SK-N-SH (cell line): ENCODE results near the gene ATXN2. TPM values are rescaled to one million over a fixed set of nuclear protein-coding genes. Genes with fewer than 3 reads are reported as not detected.

Experiments used
- CTCF ChIA-PET: fragments of 300-600, 350-600 bp; formaldehyde crosslinking; extraction: SDS; loops from one replicate; lab custom pipeline; 2021; lab: Yijun Ruan, JAX
- POLR2A ChIA-PET: fragments of 350-600 bp; sonication (Branson Sonifier 250); formaldehyde crosslinking; extraction: SDS; loops from one replicate; lab custom pipeline; 2020; ENCODE audit warnings: antibody characterized with exemption, inconsistent platforms; lab: Yijun Ruan, JAX
- DNase-seq: peaks from one replicate; pipeline ENCODE4 v3.0.0; 2012
- H2AFZ ChIP-seq: fragments of 200-600 bp; sonication (generic); 2 replicates; pipeline ENCODE4 v1.8.1; 2016; ENCODE audit warnings: antibody characterized with exemption, mild to moderate bottlenecking, low read depth
- H3F3A ChIP-seq: fragments of 200-600 bp; sonication (generic); replicated peaks from 2 replicates; pipeline ENCODE3; 2016; ENCODE audit warnings: antibody characterized with exemption, mild to moderate bottlenecking; ENCODE audit not compliant: insufficient read depth
- H3K27ac ChIP-seq, 2 experiments: fragments of 200-500 bp in 1 of 2; fragments of 200-600 bp in 1 of 2; sonication (Bioruptor generic) in 1 of 2; sonication (generic), shearing (Covaris generic) in 1 of 2; 2 replicates each; pipeline versions ENCODE4 v1.5.1 to v1.6.1; 2014 to 2016; ENCODE audit warnings: low read depth in 2 of 2, inconsistent platforms in 1 of 2, low read length in 1 of 2, mild to moderate bottlenecking in 1 of 2, mixed read lengths in 1 of 2
- H3K27me3 ChIP-seq: fragments of 200-600 bp; sonication (generic), shearing (Covaris generic); 2 replicates; pipeline ENCODE4 v1.6.1; 2016; ENCODE audit warnings: mixed run types; ENCODE audit not compliant: insufficient read depth
- H3K36me3 ChIP-seq, 2 experiments: fragments of 200-500 bp in 1 of 2; fragments of 200-600 bp in 1 of 2; sonication (Bioruptor generic) in 1 of 2; sonication (generic) in 1 of 2; replicated peaks in 1 of 2; 2 replicates each; pipeline versions ENCODE3 to v1.5.1; 2014 to 2016; ENCODE audit warnings: low read length in 1 of 2, mild to moderate bottlenecking in 1 of 2; ENCODE audit not compliant: insufficient read depth in 2 of 2, control insufficient read depth in 1 of 2
- H3K4me1 ChIP-seq, 2 experiments: fragments of 200-500 bp in 1 of 2; fragments of 200-600 bp in 1 of 2; sonication (Bioruptor generic) in 1 of 2; sonication (generic), shearing (Covaris generic) in 1 of 2; 2 replicates each; pipeline versions ENCODE4 v1.5.1 to v1.6.1; 2014 to 2016; ENCODE audit warnings: low read depth in 1 of 2, low read length in 1 of 2, mixed run types in 1 of 2; ENCODE audit not compliant: insufficient read depth in 2 of 2, control insufficient read depth in 1 of 2
- H3K4me2 ChIP-seq: fragments of 200-600 bp; sonication (generic), shearing (Covaris generic); 2 replicates; pipeline ENCODE4 v1.6.1; 2017; ENCODE audit warnings: mixed run types
- H3K4me3 ChIP-seq, 2 experiments: fragments of 200-500 bp in 1 of 2; fragments of 200-600 bp in 1 of 2; sonication (Bioruptor generic) in 1 of 2; sonication (generic), shearing (Covaris generic) in 1 of 2; 2 replicates each; pipeline versions ENCODE4 v1.5.1 to v1.8.1; 2014 to 2016; ENCODE audit warnings: low read depth in 2 of 2, inconsistent platforms in 1 of 2, low read length in 1 of 2, mild to moderate bottlenecking in 1 of 2, mixed read lengths in 1 of 2, moderate library complexity in 1 of 2
- H3K79me2 ChIP-seq: fragments of 200-600 bp; sonication (generic); 2 replicates; pipeline ENCODE4 v1.8.1; 2017; ENCODE audit warnings: mild to moderate bottlenecking; ENCODE audit not compliant: insufficient read depth
- H3K9ac ChIP-seq: fragments of 200-600 bp; sonication (generic); 2 replicates; pipeline ENCODE4 v1.6.1; 2017; ENCODE audit warnings: mixed run types
- H3K9me2 ChIP-seq: fragments of 200-600 bp; sonication (generic); 2 replicates; pipeline ENCODE4 v1.6.1; 2017; ENCODE audit warnings: mixed run types
- H3K9me3 ChIP-seq: fragments of 200-600 bp; sonication (generic); 2 replicates; pipeline ENCODE4 v1.6.1; 2017; ENCODE audit warnings: mixed run types, mild to moderate bottlenecking, moderate library complexity
- H4K20me1 ChIP-seq: fragments of 200-600 bp; sonication (generic); 2 replicates; pipeline ENCODE4 v1.6.1; 2017; ENCODE audit warnings: mild to moderate bottlenecking, mixed run types; ENCODE audit not compliant: insufficient read depth
- CHD2 ChIP-seq: fragments of 150-350 bp; IDR thresholded peaks from 2 replicates; pipeline ENCODE4 v1.6.1; 2018; ENCODE audit warnings: low read length; ENCODE audit not compliant: partially characterized antibody
- ELF1 ChIP-seq: IDR thresholded peaks from 2 replicates; pipeline ENCODE4 v1.4.0; 2012
- EP300 ChIP-seq, 2 experiments: IDR thresholded peaks; 2 replicates each; pipeline versions ENCODE4 v1.4.0 to v1.6.1; 2012; ENCODE audit warnings: borderline replicate concordance in 1 of 2, low read depth in 1 of 2, low read length in 1 of 2
- EZH2phosphoT487 ChIP-seq: fragments of 200-600 bp; sonication (generic); IDR thresholded peaks from 2 replicates; pipeline ENCODE4 v1.6.1; 2017; ENCODE audit warnings: low read depth, mixed run types, mild to moderate bottlenecking, antibody characterized with exemption, moderate library complexity, borderline replicate concordance
- FOSL2 ChIP-seq: IDR thresholded peaks from 2 replicates; pipeline ENCODE4 v1.4.0; 2012; ENCODE audit warnings: low read depth, mild to moderate bottlenecking, moderate library complexity, borderline replicate concordance
- FOXM1 ChIP-seq: IDR thresholded peaks from 2 replicates; pipeline ENCODE4 v1.4.0; 2012; ENCODE audit warnings: low read depth, mild to moderate bottlenecking
- JUND ChIP-seq: IDR thresholded peaks from 2 replicates; pipeline ENCODE4 v1.4.0; 2012
- MEF2A ChIP-seq: IDR thresholded peaks from 2 replicates; pipeline ENCODE4 v1.4.0; 2012; ENCODE audit warnings: low read depth, borderline replicate concordance
- MXI1 ChIP-seq: IDR thresholded peaks from 2 replicates; pipeline ENCODE4 v1.6.1; 2012; ENCODE audit warnings: mild to moderate bottlenecking, low read depth, low read length, improper control_type of control experiment
- NRF1 ChIP-seq: IDR thresholded peaks from 2 replicates; pipeline ENCODE4 v1.6.1; 2012; ENCODE audit warnings: low read depth, mild to moderate bottlenecking, low read length
- POLR2AphosphoS5 ChIP-seq: IDR thresholded peaks from 2 replicates; pipeline ENCODE4 v1.6.1; 2012; ENCODE audit warnings: low read depth, low read length
- RAD21 ChIP-seq: IDR thresholded peaks from 2 replicates; pipeline ENCODE4 v1.6.1; 2012; ENCODE audit warnings: mild to moderate bottlenecking, low read length
- RCOR1 ChIP-seq: fragments of 150-350 bp; IDR thresholded peaks from 2 replicates; pipeline ENCODE4 v1.6.1; 2017; ENCODE audit warnings: antibody characterized with exemption, low read length
- RFX5 ChIP-seq: IDR thresholded peaks from 2 replicates; pipeline ENCODE4 v1.6.1; 2012; ENCODE audit warnings: mild to moderate bottlenecking, improper control_type of control experiment, low read length
- SMC3 ChIP-seq: IDR thresholded peaks from 2 replicates; pipeline ENCODE4 v1.6.1; 2012; ENCODE audit warnings: low read depth, low read length, improper control_type of control experiment
- TAF1 ChIP-seq: IDR thresholded peaks from 2 replicates; pipeline ENCODE4 v1.6.1; 2012; ENCODE audit warnings: low read depth, mild to moderate bottlenecking, low read length, moderate library complexity, borderline replicate concordance
- TEAD4 ChIP-seq: IDR thresholded peaks from 2 replicates; pipeline ENCODE4 v1.4.0; 2012; ENCODE audit warnings: mild to moderate bottlenecking, borderline replicate concordance; ENCODE audit not compliant: insufficient read depth
- WGBS: methylation state at CpG from one replicate; pipeline ENCODE4 v1.1.6; 2017; ENCODE audit warnings: low lambda C conversion rate; 5-methylcytosine and 5-hydroxymethylcytosine counted together
- polyA plus RNA-seq, 3 experiments: library from polyadenylated mRNA; depleted of rRNA; stranded (reverse); fragments of >200 nt; gene quantifications; 2 replicates each; pipeline ENCODE4 v1.2.3, GENCODE V29; 2012
- TF ChIP-seq, protein P1 (sequence below): IDR thresholded peaks from 2 replicates; pipeline ENCODE4 v1.4.0; 2012; ENCODE audit warnings: low read depth, borderline replicate concordance
- TF ChIP-seq, protein P2 (sequence below): IDR thresholded peaks from 2 replicates; pipeline ENCODE4; 2012
- TF ChIP-seq, protein P3 (sequence below): IDR thresholded peaks from 2 replicates; pipeline ENCODE4 v1.4.0; 2012; ENCODE audit warnings: low read depth
- TF ChIP-seq, protein P4 (sequence below): IDR thresholded peaks from 2 replicates; pipeline ENCODE4 v1.4.0; 2012; ENCODE audit warnings: low read depth, borderline replicate concordance

ATXN2 gene
- polyA plus RNA-seq, 1 of the 3 experiments (the other 2 are of a cell fraction) = 35.7 TPM

DNA sequence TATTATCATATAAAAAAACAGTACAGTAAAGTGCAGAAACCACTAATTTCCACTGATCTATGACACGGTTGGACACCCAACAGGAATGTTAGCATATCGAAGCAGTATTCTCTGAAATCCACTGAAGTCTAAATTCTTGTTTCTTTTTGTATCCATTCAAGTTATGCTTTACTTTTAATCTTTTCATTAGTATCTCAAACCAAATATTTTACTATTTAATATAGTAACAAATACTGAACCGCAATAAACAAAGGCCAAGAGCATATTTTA is 41.1 kb downstream of the ATXN2 start:
- no peak for DNase-seq
- 62% methylated on average over 3 of the region's 3 CpGs for WGBS
- H3K4me1 ChIP-seq = peaks cover 0 to 27% of the 10 kb centered on the region in 2 experiments; a peak in 2 of 4 replicates

DNA sequence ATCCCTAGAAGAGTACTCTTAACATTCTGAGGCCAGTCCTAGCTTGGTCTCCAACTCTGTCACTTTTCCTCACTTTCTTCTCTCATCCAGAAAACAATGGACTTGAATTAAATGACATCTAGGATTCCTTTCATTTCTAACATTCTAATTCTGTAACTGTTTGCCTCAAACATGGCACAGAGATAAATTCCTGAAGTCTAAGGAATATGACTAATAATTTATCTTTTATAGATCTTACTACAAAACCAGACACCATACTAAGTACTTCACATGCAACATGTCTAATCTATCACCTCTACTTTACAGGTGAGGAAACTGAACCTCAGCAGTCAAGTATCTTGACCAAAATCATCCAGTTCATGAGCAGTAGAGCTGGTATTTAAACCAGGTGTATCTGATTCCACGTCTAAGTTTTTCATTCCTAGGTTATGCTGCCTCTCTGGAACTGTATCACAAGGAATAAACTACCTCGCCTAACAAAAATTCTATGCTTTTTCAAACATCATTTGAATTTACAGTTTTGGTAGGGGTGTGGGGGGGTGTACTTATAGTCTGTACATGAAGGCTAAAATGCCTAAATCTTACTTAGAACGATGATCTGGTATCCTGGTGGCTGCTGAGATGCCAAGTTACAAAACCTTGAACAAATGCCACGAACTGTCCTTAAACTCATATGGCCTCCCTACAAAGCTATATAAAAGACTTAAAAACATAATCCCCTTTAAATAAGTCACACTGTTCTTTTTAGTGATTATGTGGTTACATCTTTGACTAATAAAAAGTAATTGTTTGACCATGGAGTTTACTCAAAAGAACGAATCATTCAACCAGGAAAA is 41.6 kb downstream of the ATXN2 start:
- Histone ChIP-seq H3K9me3 (no peaks in the 10 kb centered on the region), H3F3A (peaks cover 41% of the 10 kb centered on the region), H3K79me2 (peaks cover 99% of the 10 kb centered on the region), H3K36me3 (peaks cover 0 to 19% of the 10 kb centered on the region in 2 experiments), H3K9me2 (no peaks in the 10 kb centered on the region), H3K4me2 (peak overlapping the region; percentile 49; the same call in 1 of the 2 replicates), H3K27me3 (no peaks in the 10 kb centered on the region), H3K27ac (peak overlapping the region; percentile 11 to 73; a peak in 3 of 4 replicates), H4K20me1 (peaks cover 84% of the 10 kb centered on the region), H3K4me3 (no peak overlapping the region), H3K4me1 (peaks cover 0 to 27% of the 10 kb centered on the region in 2 experiments; a peak in 2 of 4 replicates), H3K9ac (peak overlapping the region; percentile 9; the same call in 1 of the 2 replicates), H2AFZ (no peak overlapping the region)
- 44% methylated on average over 5 of the region's 5 CpGs for WGBS
- DNase-seq = no peak
- POLR2A ChIA-PET = no interaction called here
- CTCF ChIA-PET = interaction anchor here (1.1 kb wide), 1 partner anchor 183 kb away, joined by 5 read pairs; no protein-coding TSS in a partner anchor
- TF ChIP-seq EZH2phosphoT487 = no peak
- TF ChIP-seq RCOR1 = no peak
- TF ChIP-seq, protein P1, sequence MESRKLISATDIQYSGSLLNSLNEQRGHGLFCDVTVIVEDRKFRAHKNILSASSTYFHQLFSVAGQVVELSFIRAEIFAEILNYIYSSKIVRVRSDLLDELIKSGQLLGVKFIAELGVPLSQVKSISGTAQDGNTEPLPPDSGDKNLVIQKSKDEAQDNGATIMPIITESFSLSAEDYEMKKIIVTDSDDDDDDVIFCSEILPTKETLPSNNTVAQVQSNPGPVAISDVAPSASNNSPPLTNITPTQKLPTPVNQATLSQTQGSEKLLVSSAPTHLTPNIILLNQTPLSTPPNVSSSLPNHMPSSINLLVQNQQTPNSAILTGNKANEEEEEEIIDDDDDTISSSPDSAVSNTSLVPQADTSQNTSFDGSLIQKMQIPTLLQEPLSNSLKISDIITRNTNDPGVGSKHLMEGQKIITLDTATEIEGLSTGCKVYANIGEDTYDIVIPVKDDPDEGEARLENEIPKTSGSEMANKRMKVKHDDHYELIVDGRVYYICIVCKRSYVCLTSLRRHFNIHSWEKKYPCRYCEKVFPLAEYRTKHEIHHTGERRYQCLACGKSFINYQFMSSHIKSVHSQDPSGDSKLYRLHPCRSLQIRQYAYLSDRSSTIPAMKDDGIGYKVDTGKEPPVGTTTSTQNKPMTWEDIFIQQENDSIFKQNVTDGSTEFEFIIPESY = no peak
- TF ChIP-seq FOSL2 = peak; percentile 43; the same call in 1 of the 2 replicates
- TF ChIP-seq ELF1 = no peak
- TF ChIP-seq NRF1 = no peak
- TF ChIP-seq, protein P2, sequence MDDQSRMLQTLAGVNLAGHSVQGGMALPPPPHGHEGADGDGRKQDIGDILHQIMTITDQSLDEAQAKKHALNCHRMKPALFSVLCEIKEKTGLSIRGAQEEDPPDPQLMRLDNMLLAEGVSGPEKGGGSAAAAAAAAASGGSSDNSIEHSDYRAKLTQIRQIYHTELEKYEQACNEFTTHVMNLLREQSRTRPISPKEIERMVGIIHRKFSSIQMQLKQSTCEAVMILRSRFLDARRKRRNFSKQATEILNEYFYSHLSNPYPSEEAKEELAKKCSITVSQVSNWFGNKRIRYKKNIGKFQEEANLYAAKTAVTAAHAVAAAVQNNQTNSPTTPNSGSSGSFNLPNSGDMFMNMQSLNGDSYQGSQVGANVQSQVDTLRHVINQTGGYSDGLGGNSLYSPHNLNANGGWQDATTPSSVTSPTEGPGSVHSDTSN = peak; percentile 48
- no peak for TF ChIP-seq MXI1
- TF ChIP-seq TEAD4 = peak; percentile 51; the same call in 1 of the 2 replicates
- TF ChIP-seq EP300 (IDR thresholded peaks at IDR 0.05; ENCODE audit: borderline replicate concordance in 1 of 2, low read depth in 1 of 2, low read length in 1 of 2) = peak in 1 of 2 experiments; percentile 50; a peak in 1 of 4 replicates
- TF ChIP-seq JUND = peak; percentile 60

More for the DNA sequence above, 41.1 kb downstream of the ATXN2 start:
- CTCF ChIA-PET = interaction anchor here (1.1 kb wide), 1 partner anchor 183 kb away, joined by 5 read pairs; no protein-coding TSS in a partner anchor
- Histone ChIP-seq H4K20me1 (peaks cover 84% of the 10 kb centered on the region), H3K4me2 (peak overlapping the region; percentile 49; the same call in 1 of the 2 replicates), H3K27ac (peak overlapping the region in 1 of 2 experiments; percentile 73; a peak in 3 of 4 replicates), H3K27me3 (no peaks in the 10 kb centered on the region), H3K79me2 (peaks cover 99% of the 10 kb centered on the region), H3K9me3 (no peaks in the 10 kb centered on the region), H3K9ac (no peak overlapping the region; the same call in 1 of the 2 replicates), H3K9me2 (no peaks in the 10 kb centered on the region), H3K4me3 (no peak overlapping the region), H3F3A (peaks cover 38% of the 10 kb centered on the region), H2AFZ (no peak overlapping the region), H3K36me3 (peaks cover 0 to 17% of the 10 kb centered on the region in 2 experiments)
- TF ChIP-seq FOXM1 = no peak
- TF ChIP-seq, protein P3, sequence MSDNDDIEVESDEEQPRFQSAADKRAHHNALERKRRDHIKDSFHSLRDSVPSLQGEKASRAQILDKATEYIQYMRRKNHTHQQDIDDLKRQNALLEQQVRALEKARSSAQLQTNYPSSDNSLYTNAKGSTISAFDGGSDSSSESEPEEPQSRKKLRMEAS = no peak
- no peak for TF ChIP-seq POLR2AphosphoS5
- no peak for TF ChIP-seq RAD21
- no peak for TF ChIP-seq RFX5
- TF ChIP-seq TAF1 = no peak
- no peak for TF ChIP-seq SMC3
- no peak for TF ChIP-seq NRF1
- TF ChIP-seq, protein P4, sequence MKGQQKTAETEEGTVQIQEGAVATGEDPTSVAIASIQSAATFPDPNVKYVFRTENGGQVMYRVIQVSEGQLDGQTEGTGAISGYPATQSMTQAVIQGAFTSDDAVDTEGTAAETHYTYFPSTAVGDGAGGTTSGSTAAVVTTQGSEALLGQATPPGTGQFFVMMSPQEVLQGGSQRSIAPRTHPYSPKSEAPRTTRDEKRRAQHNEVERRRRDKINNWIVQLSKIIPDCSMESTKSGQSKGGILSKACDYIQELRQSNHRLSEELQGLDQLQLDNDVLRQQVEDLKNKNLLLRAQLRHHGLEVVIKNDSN = no peak
- TF ChIP-seq, protein P1 = no peak
- TF ChIP-seq MEF2A = no peak
- no peak for TF ChIP-seq CHD2
- no peak for TF ChIP-seq ELF1
- POLR2A ChIA-PET = no interaction called here
